HepG2 (cell line): ENCODE results near the gene TFEB. TPM values are rescaled to one million over a fixed set of nuclear protein-coding genes. Genes with fewer than 3 reads are reported as not detected.

Experiments used
- ARID2 ChIP-seq: sonication (generic); formaldehyde crosslinking; IDR thresholded peaks from 2 replicates; pipeline ENCODE4 v1.8.1; 2022; ENCODE audit warnings: mild to moderate bottlenecking, missing genetic modification reagents, borderline replicate concordance
- ARID3A ChIP-seq: IDR thresholded peaks from 2 replicates; pipeline ENCODE4 v1.6.1; 2012; ENCODE audit warnings: low read depth, low read length, improper control_type of control experiment
- ARNT ChIP-seq: fragments of 450-650 bp; IDR thresholded peaks from 2 replicates; pipeline ENCODE4 v1.6.1; 2017
- HOXA3 ChIP-seq: sonication (generic); formaldehyde crosslinking; IDR thresholded peaks from 2 replicates; pipeline ENCODE4 v1.5.0; 2020; ENCODE audit warnings: missing genetic modification reagents
- NR2F1 ChIP-seq, 2 experiments: fragments of 450-650 bp in 1 of 2; formaldehyde crosslinking in 1 of 2; IDR thresholded peaks; 2 replicates each; pipeline versions ENCODE4 v1.5.0 to v1.6.1; 2016 to 2020; ENCODE audit warnings: mild to moderate bottlenecking in 1 of 2, missing compliant biosample characterization in 1 of 2, missing genetic modification reagents in 1 of 2, moderate library complexity in 1 of 2
- NR3C1 ChIP-seq: sonication (generic); formaldehyde crosslinking; IDR thresholded peaks from 2 replicates; pipeline ENCODE4 v1.4.0; 2020; ENCODE audit warnings: missing genetic modification reagents
- PHF5A ChIP-seq: IDR thresholded peaks from one replicate; pipeline ENCODE4 v1.6.1; 2018; ENCODE audit warnings: low read depth, missing genetic modification reagents; ENCODE audit not compliant: unreplicated experiment
- SALL1 ChIP-seq: sonication (generic); formaldehyde crosslinking; IDR thresholded peaks from 2 replicates; pipeline ENCODE4 v1.8.0; 2022; ENCODE audit warnings: mild to moderate bottlenecking, missing genetic modification reagents
- SP1 ChIP-seq, 2 experiments: fragments of 450-650 bp in 1 of 2; sonication (generic) in 1 of 2; formaldehyde crosslinking in 1 of 2; IDR thresholded peaks; 2 replicates each; pipeline versions ENCODE4 v1.4.0 to v1.6.1; 2016 to 2020; ENCODE audit warnings: missing genetic modification reagents in 1 of 2
- SRY ChIP-seq: sonication (generic); formaldehyde crosslinking; IDR thresholded peaks from 2 replicates; pipeline ENCODE4 v1.8.0; 2022; ENCODE audit warnings: mild to moderate bottlenecking, missing genetic modification reagents
- THAP7 ChIP-seq: sonication (generic); formaldehyde crosslinking; IDR thresholded peaks from 2 replicates; pipeline ENCODE4 v1.8.1; 2023; ENCODE audit warnings: mild to moderate bottlenecking, missing genetic modification reagents
- ZFX ChIP-seq: sonication (generic); formaldehyde crosslinking; IDR thresholded peaks from 2 replicates; pipeline ENCODE4 v1.4.0; 2020; ENCODE audit warnings: mild to moderate bottlenecking, low read depth, missing genetic modification reagents, moderate library complexity
- ZNF263 ChIP-seq: sonication (generic); formaldehyde crosslinking; IDR thresholded peaks from 2 replicates; pipeline ENCODE4 v1.4.0; 2020; ENCODE audit warnings: missing genetic modification reagents
- ZNF3 ChIP-seq: IDR thresholded peaks from 2 replicates; pipeline ENCODE4 v1.7.0; 2017; ENCODE audit warnings: inconsistent platforms
- ZNF329 ChIP-seq: sonication (generic); formaldehyde crosslinking; IDR thresholded peaks from 2 replicates; pipeline ENCODE4 v1.9.0; 2021; ENCODE audit warnings: low read depth, mild to moderate bottlenecking, missing genetic modification reagents
- ZNF547 ChIP-seq: sonication (generic); formaldehyde crosslinking; IDR thresholded peaks from 2 replicates; pipeline ENCODE4 v1.5.1; 2020; ENCODE audit warnings: mild to moderate bottlenecking, missing genetic modification reagents
- ZNF607 ChIP-seq: sonication (generic); formaldehyde crosslinking; IDR thresholded peaks from 2 replicates; pipeline ENCODE4 v1.5.1; 2020; ENCODE audit warnings: missing genetic modification reagents, mild to moderate bottlenecking, borderline replicate concordance
- ZNF614 ChIP-seq: IDR thresholded peaks from 2 replicates; pipeline ENCODE4 v1.6.1; 2018; ENCODE audit warnings: missing biosample characterization, missing genetic modification reagents, inconsistent platforms, borderline replicate concordance
- ZNF766 ChIP-seq: sonication (generic); formaldehyde crosslinking; IDR thresholded peaks from 2 replicates; pipeline ENCODE4 v1.5.0; 2020; ENCODE audit warnings: missing genetic modification reagents, borderline replicate concordance
- ZNF772 ChIP-seq: sonication (generic); formaldehyde crosslinking; IDR thresholded peaks from 2 replicates; pipeline ENCODE4 v1.5.0; 2020; ENCODE audit warnings: mild to moderate bottlenecking, missing genetic modification reagents
- ZSCAN30 ChIP-seq: sonication (generic); formaldehyde crosslinking; IDR thresholded peaks from 2 replicates; pipeline ENCODE4 v1.5.0; 2020; ENCODE audit warnings: mild to moderate bottlenecking, missing genetic modification reagents
- polyA plus RNA-seq, 8 experiments: library from polyadenylated mRNA; depleted of rRNA in 3 of 8; stranded (reverse) in 7 of 8; unstranded in 1 of 8; fragments of >200 nt; fragmentation: Illumina TruSeq in 4 of 8; extraction: Trizol in 4 of 8; gene quantifications; 2 replicates each; pipeline versions ENCODE4 v1.2.1 to v1.2.3, GENCODE V29; 2011 to 2016; ENCODE audit warnings: low read depth in 4 of 8, missing spikeins in 1 of 8, mixed read lengths in 1 of 8; ENCODE audit not compliant: insufficient read depth in 1 of 8
- total RNA-seq, 5 experiments: library from RNA; depleted of rRNA; stranded (reverse); fragments of >200 nt; fragmentation: Illumina TruSeq; extraction: Trizol; gene quantifications; 2 replicates each; pipeline ENCODE4 v1.2.3, GENCODE V29; 2016; ENCODE audit warnings: low read depth in 1 of 5
- TF ChIP-seq, protein P1 (sequence below): sonication (generic); formaldehyde crosslinking; IDR thresholded peaks from 2 replicates; pipeline ENCODE4 v1.5.1; 2020; ENCODE audit warnings: mild to moderate bottlenecking, missing genetic modification reagents
- TF ChIP-seq, protein P2 (sequence below): sonication (generic); formaldehyde crosslinking; IDR thresholded peaks from 2 replicates; pipeline ENCODE4 v1.8.0; 2022; ENCODE audit warnings: missing genetic modification reagents, mild to moderate bottlenecking, moderate library complexity, borderline replicate concordance

Gene TFEB
- total and polyA plus RNA-seq, 2 of the 13 experiments (the other 11 are each of a cell fraction or from before 2014, with no cell fraction given): 13.3 to 18.7 TPM

DNA sequence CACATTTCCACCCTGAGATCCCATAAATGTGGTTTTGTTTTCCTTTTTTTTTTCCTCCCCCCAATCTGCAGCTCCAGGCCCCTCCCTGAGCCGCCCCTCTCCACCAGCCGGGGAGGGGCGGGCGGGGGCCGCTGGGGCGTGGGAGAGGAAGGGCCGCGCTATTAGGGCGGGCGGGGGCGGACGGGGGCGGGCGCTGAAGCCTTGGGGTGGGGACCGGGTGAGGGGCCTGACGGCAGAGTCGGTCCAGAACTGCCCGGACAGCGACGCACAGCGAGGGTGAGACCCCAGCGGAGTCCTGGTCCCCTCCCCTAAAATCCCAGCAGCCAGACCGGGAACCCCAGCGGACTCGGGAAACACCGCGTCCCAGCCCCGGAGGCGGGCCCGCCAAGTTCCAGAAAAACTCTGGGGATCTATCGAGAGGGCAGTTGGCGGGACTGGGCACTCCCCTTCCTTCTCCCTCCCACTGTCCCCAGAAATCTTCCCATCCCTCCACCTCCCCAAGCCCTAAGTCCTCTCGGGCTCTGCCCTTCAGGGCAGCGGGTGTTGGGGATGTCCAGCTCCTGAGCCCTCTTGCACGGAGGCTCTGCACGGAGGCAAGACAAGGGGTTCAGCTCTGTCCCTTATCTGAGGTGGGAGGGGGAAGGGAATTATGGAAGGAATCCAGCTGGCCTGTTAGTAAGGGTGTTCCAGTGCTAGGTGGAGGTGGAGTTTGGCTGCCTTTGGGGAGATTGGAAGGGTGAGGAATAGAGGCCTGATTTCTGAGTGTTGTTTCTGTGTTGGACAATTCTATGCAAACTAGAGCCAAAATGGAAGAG is 45.4 kb upstream of the TFEB start, which contains the start of gene PRICKLE4 (continued):
- TF ChIP-seq, protein P1, sequence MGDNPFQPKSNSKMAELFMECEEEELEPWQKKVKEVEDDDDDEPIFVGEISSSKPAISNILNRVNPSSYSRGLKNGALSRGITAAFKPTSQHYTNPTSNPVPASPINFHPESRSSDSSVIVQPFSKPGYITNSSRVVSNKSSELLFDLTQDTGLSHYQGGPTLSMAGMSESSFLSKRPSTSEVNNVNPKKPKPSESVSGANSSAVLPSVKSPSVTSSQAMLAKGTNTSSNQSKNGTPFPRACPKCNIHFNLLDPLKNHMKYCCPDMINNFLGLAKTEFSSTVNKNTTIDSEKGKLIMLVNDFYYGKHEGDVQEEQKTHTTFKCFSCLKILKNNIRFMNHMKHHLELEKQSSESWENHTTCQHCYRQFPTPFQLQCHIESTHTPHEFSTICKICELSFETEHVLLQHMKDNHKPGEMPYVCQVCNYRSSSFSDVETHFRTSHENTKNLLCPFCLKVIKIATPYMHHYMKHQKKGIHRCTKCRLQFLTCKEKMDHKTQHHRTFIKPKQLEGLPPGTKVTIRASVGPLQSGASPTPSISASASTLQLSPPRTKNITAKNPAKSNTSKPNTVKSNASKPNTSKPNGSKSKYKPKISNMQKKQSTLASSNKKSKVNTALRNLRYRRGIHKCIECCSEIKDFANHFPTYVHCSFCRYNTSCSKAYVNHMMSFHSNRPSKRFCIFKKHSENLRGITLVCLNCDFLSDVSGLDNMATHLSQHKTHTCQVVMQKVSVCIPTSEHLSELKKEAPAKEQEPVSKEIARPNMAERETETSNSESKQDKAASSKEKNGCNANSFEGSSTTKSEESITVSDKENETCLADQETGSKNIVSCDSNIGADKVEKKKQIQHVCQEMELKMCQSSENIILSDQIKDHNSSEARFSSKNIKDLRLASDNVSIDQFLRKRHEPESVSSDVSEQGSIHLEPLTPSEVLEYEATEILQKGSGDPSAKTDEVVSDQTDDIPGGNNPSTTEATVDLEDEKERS: no peak
- no peak for TF ChIP-seq ZNF607 (CRISPR knock-in tag)
- TF ChIP-seq, protein P2, sequence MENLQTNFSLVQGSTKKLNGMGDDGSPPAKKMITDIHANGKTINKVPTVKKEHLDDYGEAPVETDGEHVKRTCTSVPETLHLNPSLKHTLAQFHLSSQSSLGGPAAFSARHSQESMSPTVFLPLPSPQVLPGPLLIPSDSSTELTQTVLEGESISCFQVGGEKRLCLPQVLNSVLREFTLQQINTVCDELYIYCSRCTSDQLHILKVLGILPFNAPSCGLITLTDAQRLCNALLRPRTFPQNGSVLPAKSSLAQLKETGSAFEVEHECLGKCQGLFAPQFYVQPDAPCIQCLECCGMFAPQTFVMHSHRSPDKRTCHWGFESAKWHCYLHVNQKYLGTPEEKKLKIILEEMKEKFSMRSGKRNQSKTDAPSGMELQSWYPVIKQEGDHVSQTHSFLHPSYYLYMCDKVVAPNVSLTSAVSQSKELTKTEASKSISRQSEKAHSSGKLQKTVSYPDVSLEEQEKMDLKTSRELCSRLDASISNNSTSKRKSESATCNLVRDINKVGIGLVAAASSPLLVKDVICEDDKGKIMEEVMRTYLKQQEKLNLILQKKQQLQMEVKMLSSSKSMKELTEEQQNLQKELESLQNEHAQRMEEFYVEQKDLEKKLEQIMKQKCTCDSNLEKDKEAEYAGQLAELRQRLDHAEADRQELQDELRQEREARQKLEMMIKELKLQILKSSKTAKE (CRISPR knock-in tag): 0 out of 2 replicates have a peak, but pooled peaks have one; percentile 18
- TF ChIP-seq NR3C1 (CRISPR knock-in tag): no peak
- TF ChIP-seq SRY: no peak
- TF ChIP-seq ZNF3 (CRISPR knock-in tag): no peak
- TF ChIP-seq ARID2 (CRISPR knock-in tag): 0 out of 2 replicates have a peak, but pooled peaks have one; percentile 17
- TF ChIP-seq ZFX (CRISPR knock-in tag): no peak
- TF ChIP-seq ZNF263 (CRISPR knock-in tag): no peak
- no peak for TF ChIP-seq SALL1
- no peak for TF ChIP-seq NR2F1 (CRISPR knock-in tag; IDR thresholded peaks at IDR 0.05)
- no peak for TF ChIP-seq ZNF329 (CRISPR knock-in tag)
- peak; percentile 49; the same call in 1 of the 2 replicates for TF ChIP-seq ZNF547 (CRISPR knock-in tag)
- TF ChIP-seq THAP7 (CRISPR knock-in tag): no peak
- no peak for TF ChIP-seq ZNF614 (CRISPR knock-in tag)
- TF ChIP-seq ZNF766 (CRISPR knock-in tag): no peak
- TF ChIP-seq ARNT: no peak
- no peak for TF ChIP-seq PHF5A (CRISPR knock-in tag)
- no peak for TF ChIP-seq ZSCAN30
- peak; percentile 29; the same call in 1 of the 2 replicates for TF ChIP-seq ZNF772 (CRISPR knock-in tag)
- no peak for TF ChIP-seq SP1 (IDR thresholded peaks at IDR 0.05)
- TF ChIP-seq SP1 (CRISPR knock-in tag; IDR thresholded peaks at IDR 0.05): no peak
- TF ChIP-seq HOXA3 (CRISPR knock-in tag): no peak; the same call in 1 of the 2 replicates
- no peak for TF ChIP-seq ARID3A
